ENCODE measurements around the gene COL27A1. TPM values are rescaled to one million over a fixed set of nuclear protein-coding genes. Genes with fewer than 3 reads are reported as not detected.
"Not testable (repeated sequence)": the region's sequence is repeated elsewhere in the genome, so short reads cannot be mapped to it uniquely, and the experiment has no call there.

Gene COL27A1
- total RNA-seq, 3 donors from 2014 or later, result 1.4 to 2.8 (median 1.7) TPM

DNA sequence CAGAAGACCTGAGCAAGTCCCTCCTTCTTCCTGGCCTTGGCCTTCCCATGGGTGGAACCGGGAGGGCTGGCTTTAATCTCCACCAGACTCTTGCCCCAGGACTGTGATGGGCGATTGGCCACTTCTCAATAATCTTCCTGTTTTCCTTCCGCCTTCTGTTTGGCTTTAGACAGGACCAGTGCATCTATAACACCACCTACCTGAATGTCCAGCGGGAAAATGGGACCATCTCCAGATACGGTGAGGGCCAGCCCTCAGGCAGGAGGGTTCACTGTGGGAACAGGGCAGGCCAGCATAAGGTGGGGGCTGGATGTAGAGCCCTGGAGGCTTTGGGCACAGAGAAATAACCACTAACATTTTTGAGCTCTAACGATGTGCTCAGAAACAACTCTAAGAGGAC, 168.5 kb downstream of the COL27A1 start:
- H3K27me3 Mint-ChIP-seq (ENCODE audit: low read depth), result peaks cover 14% of the 10 kb centered on the region
- H3K4me1 Mint-ChIP-seq (ENCODE audit: low read depth); H3K9me3 Mint-ChIP-seq; H3K4me3 Mint-ChIP-seq; ATAC-seq; DNase-seq; H3K36me3 Mint-ChIP-seq (ENCODE audit: insufficient read depth): not testable (repeated sequence)

DNA sequence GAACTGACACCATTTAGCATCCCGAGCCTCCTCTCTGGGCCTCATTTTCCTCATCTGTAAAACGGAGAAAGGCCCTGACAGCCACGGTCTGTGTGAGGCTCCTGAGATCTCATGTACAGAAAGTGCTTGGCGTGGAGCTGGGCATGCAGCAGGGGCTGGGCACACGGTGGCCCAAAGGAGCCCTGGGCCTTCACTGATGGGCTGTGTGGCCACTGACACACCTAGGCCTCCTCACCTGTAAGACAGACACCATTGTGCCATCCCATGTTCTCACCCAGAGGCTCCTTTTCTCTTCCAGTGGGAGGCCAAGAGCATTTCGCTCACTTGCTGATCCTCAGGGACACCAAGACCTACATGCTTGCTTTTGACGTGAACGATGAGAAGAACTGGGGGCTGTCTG, 169.2 kb downstream of the COL27A1 start:
- Mint-ChIP-seq H3K9me3 (no peaks in the 10 kb centered on the region), H3K27me3 (ENCODE audit: low read depth) (peaks cover 10% of the 10 kb centered on the region), H3K36me3 (ENCODE audit: insufficient read depth) (no peaks in the 10 kb centered on the region), H3K4me3 (no peak overlapping the region), H3K4me1 (ENCODE audit: low read depth) (peaks cover 1% of the 10 kb centered on the region)
- DNase-seq (no peak), ATAC-seq (no peak)

- H3K27me3 Mint-ChIP-seq (ENCODE audit: low read depth), result peaks cover 10% of the 10 kb centered on the region
- not testable (repeated sequence) for H3K4me3 Mint-ChIP-seq; ATAC-seq; H3K4me1 Mint-ChIP-seq (ENCODE audit: low read depth); H3K9me3 Mint-ChIP-seq; H3K36me3 Mint-ChIP-seq (ENCODE audit: insufficient read depth); DNase-seq
Observed at GRCh38 chr9:114324965-114325364, 169.6 kb downstream of the COL27A1 start.

- ATAC-seq; DNase-seq; H3K9me3 Mint-ChIP-seq; H3K4me3 Mint-ChIP-seq; H3K4me1 Mint-ChIP-seq (ENCODE audit: low read depth); H3K36me3 Mint-ChIP-seq (ENCODE audit: insufficient read depth); H3K27me3 Mint-ChIP-seq (ENCODE audit: low read depth): not testable (repeated sequence)
Observed at GRCh38 chr9:114325684-114326254, 170.4 kb downstream of the COL27A1 start.

GRCh38 chr9:114327749-114328148, 172.4 kb downstream of the COL27A1 start:
- Mint-ChIP-seq H3K4me1 (ENCODE audit: low read depth) (peaks cover 7% of the 10 kb centered on the region), H3K4me3 (no peak overlapping the region), H3K36me3 (ENCODE audit: insufficient read depth) (no peaks in the 10 kb centered on the region), H3K9me3 (no peaks in the 10 kb centered on the region), H3K27me3 (ENCODE audit: low read depth) (no peaks in the 10 kb centered on the region)
- ATAC-seq, result no peak
- no peak for DNase-seq

- not testable (repeated sequence) for H3K36me3 Mint-ChIP-seq (ENCODE audit: insufficient read depth); DNase-seq; H3K27me3 Mint-ChIP-seq (ENCODE audit: low read depth); H3K9me3 Mint-ChIP-seq; H3K4me1 Mint-ChIP-seq (ENCODE audit: low read depth); ATAC-seq; H3K4me3 Mint-ChIP-seq
Observed at GRCh38 chr9:114328357-114328820, 173.1 kb downstream of the COL27A1 start.

DNA sequence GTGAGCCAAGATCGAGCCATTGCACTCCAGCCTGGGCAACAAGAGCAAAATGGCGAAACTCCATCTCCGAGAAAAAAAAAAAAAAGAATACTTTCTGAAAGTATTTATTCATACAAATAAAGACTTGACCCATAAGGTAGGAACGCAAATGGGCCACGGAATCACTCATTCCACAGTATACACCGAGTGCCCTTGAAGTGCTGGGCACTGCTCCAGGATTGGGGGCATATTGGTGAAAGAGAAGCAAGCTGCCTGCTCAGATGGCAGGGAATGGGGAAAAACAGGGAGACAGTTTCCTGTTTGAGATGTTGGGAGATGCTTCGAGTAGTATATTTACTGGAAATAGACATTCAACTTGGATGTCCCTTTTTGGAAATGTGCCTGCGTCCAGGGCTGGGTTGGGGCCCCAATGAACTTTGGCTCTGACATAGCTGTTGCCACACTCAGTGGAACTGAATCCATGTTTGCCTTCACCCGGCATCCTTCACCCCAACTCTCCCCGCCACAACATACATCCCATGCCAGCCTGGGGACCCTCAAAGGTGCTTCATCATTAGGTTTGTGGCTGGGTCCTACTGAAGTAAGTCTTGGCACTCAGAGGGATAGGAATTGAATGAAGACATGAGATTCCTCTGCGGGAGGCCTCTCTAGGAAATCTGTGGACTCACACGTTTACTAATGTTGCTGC, 173.7 kb downstream of the COL27A1 start:
- not testable (repeated sequence) for DNase-seq; ATAC-seq; H3K4me3 Mint-ChIP-seq; H3K36me3 Mint-ChIP-seq (ENCODE audit: insufficient read depth); H3K9me3 Mint-ChIP-seq; H3K4me1 Mint-ChIP-seq (ENCODE audit: low read depth); H3K27me3 Mint-ChIP-seq (ENCODE audit: low read depth)

DNA sequence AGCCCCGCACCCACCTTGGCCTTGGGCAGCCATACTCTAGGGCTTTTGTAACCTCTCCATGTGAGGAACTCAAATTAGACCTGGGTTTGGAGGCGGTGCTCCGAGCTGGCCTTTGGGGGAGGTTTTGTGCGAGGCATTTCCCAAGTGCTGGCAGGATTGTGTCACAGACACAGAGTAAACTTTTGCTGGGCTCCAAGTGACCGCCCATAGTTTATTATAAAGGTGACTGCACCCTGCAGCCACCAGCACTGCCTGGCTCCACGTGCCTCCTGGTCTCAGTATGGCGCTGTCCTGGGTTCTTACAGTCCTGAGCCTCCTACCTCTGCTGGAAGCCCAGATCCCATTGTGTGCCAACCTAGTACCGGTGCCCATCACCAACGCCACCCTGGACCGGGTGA, 174.3 kb downstream of the COL27A1 start, which contains the start of gene ORM2:
TSS of gene ORM2 (plus strand) at position 245 of the 398 bp plus-strand sequence. CDS start at position 281, 36 bp downstream.
- not testable (repeated sequence) for H3K36me3 Mint-ChIP-seq (ENCODE audit: insufficient read depth); H3K4me3 Mint-ChIP-seq; H3K27me3 Mint-ChIP-seq (ENCODE audit: low read depth); H3K4me1 Mint-ChIP-seq (ENCODE audit: low read depth); DNase-seq; H3K9me3 Mint-ChIP-seq; ATAC-seq

GRCh38 chr9:114330636-114331035, 175.3 kb downstream of the COL27A1 start:
- peaks cover 9% of the 10 kb centered on the region for H3K4me1 Mint-ChIP-seq (ENCODE audit: low read depth)
- DNase-seq, result no peak
- H3K36me3 Mint-ChIP-seq (ENCODE audit: insufficient read depth), result peaks cover 7% of the 10 kb centered on the region
- no peaks in the 10 kb centered on the region for H3K27me3 Mint-ChIP-seq (ENCODE audit: low read depth)
- ATAC-seq, result no peak
- H3K9me3 Mint-ChIP-seq, result no peaks in the 10 kb centered on the region
- H3K4me3 Mint-ChIP-seq, result no peak overlapping the region

DNA sequence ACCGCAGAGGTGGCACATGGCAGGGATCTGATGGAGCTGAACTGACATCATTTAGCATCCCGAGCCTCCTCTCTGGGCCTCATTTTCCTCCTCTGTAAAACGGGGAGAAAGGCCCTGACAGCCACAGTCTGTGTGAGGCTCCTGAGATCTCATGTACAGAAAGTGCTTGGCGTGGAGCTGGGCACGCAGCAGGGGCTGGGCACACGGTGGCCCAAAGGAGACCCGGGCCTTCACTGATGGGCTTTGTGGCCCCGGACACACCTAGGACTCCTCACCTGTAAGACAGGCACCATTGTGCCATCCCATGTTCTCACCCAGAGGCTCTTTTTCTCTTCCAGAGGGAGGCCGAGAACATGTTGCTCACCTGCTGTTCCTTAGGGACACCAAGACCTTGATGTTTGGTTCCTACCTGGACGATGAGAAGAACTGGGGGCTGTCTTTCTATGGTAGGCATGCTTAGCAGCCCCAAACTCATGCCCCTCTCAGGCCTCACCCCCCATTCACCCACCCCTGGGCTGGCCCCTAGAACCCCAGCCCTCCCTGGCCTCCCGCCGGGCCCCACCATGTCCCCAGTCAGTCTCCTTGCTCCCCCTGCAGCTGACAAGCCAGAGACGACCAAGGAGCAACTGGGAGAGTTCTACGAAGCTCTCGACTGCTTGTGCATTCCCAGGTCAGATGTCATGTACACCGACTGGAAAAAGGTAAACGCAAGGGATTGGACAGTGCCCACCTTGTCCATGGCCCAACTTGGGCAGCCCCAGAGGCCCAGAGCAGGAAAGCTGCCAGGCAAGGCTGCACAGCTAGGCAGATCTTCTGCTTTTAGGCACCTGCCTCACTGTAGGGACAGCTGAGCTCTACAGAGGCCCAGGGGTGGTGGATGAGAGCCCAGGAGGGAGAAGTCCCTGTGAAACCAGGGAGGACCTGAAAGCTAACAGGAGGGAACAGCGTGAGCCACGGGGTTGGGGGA, 176.2 kb downstream of the COL27A1 start:
- peaks cover 12% of the 10 kb centered on the region for H3K36me3 Mint-ChIP-seq (ENCODE audit: insufficient read depth)
- DNase-seq; H3K9me3 Mint-ChIP-seq; H3K4me3 Mint-ChIP-seq; H3K27me3 Mint-ChIP-seq (ENCODE audit: low read depth); H3K4me1 Mint-ChIP-seq (ENCODE audit: low read depth): not testable (repeated sequence)
- peak in 1 of 2 donors; percentile 18 for ATAC-seq

GRCh38 chr9:114332474-114333040, 177.2 kb downstream of the COL27A1 start:
- ATAC-seq; H3K9me3 Mint-ChIP-seq; H3K27me3 Mint-ChIP-seq (ENCODE audit: low read depth); DNase-seq; H3K4me1 Mint-ChIP-seq (ENCODE audit: low read depth); H3K4me3 Mint-ChIP-seq: not testable (repeated sequence)
- H3K36me3 Mint-ChIP-seq (ENCODE audit: insufficient read depth), result peaks cover 20% of the 10 kb centered on the region

DNA sequence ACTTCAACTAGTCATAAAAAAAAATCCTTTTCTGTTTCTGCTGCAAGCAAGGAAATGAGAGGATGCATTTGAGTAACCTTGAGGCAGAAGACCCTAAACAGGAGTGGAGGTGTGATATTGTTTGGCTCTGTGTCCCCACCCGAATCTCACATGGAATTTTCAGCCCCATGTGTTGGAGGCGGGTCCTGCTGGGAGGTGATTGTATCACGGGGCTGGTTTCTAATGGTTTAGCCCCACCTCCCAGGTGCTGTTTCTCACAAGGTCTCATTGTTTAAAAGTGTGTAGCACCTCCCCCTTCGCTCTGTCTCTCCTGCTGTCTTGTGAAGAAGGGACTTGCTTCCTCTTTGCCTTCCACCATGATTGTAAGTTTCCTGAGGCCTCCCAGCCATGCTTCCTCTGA, 178.4 kb downstream of the COL27A1 start:
- not testable (repeated sequence) for DNase-seq; H3K9me3 Mint-ChIP-seq; H3K4me3 Mint-ChIP-seq; H3K27me3 Mint-ChIP-seq (ENCODE audit: low read depth); ATAC-seq; H3K4me1 Mint-ChIP-seq (ENCODE audit: low read depth)
- H3K36me3 Mint-ChIP-seq (ENCODE audit: insufficient read depth), result peaks cover 25% of the 10 kb centered on the region

GRCh38 chr9:114334490-114334889, 179.2 kb downstream of the COL27A1 start:
- peaks cover 14% of the 10 kb centered on the region for H3K4me1 Mint-ChIP-seq (ENCODE audit: low read depth)
- H3K36me3 Mint-ChIP-seq (ENCODE audit: insufficient read depth), result peaks cover 32% of the 10 kb centered on the region
- no peak overlapping the region for H3K4me3 Mint-ChIP-seq
- DNase-seq (no peak), ATAC-seq (no peak)
- H3K27me3 Mint-ChIP-seq (ENCODE audit: low read depth), result no peaks in the 10 kb centered on the region
- no peaks in the 10 kb centered on the region for H3K9me3 Mint-ChIP-seq

GRCh38 chr9:114335745-114336144, 180.4 kb downstream of the COL27A1 start:
- Mint-ChIP-seq H3K4me1 (ENCODE audit: low read depth) (peaks cover 14% of the 10 kb centered on the region), H3K4me3 (no peak overlapping the region), H3K27me3 (ENCODE audit: low read depth) (no peaks in the 10 kb centered on the region), H3K9me3 (no peaks in the 10 kb centered on the region), H3K36me3 (ENCODE audit: insufficient read depth) (peaks cover 40% of the 10 kb centered on the region)
- no peak for DNase-seq
- no peak for ATAC-seq

All from activated T-cell treated with anti-CD3 and anti-CD28 coated beads, Interleukin-2, amount 50 U/mL, for 4 hours (primary cell).